Karpas-422 (cell line): Measurements from ENCODE around the gene GCKR. TPM values are rescaled to one million over a fixed set of nuclear protein-coding genes. Genes with fewer than 3 reads are reported as not detected.

ENCODE experiments used
- DNase-seq: peaks from one replicate; pipeline ENCODE4 v3.0.0-alpha.2; 2015
- H2AFZ ChIP-seq: fragments of 200-600 bp; sonication (generic); 2 replicates; pipeline ENCODE4 v1.6.1; 2014; ENCODE audit warnings: antibody characterized with exemption, low read length, mixed read lengths
- H3K27ac ChIP-seq: fragments of 200-600 bp; sonication (generic); 2 replicates; pipeline ENCODE4 v1.5.1; 2014; ENCODE audit warnings: mild to moderate bottlenecking, low read length, moderate library complexity
- H3K27me3 ChIP-seq: fragments of 200-600 bp; sonication (generic); 2 replicates; pipeline ENCODE4 v1.6.1; 2014; ENCODE audit warnings: low read length, mixed read lengths
- H3K36me3 ChIP-seq: fragments of 200-600 bp; sonication (generic); 2 replicates; pipeline ENCODE4 v1.6.1; 2014; ENCODE audit warnings: low read length, mixed read lengths; ENCODE audit not compliant: insufficient read depth
- H3K4me1 ChIP-seq: fragments of 200-600 bp; sonication (generic); 2 replicates; pipeline ENCODE4 v1.6.1; 2014; ENCODE audit warnings: mild to moderate bottlenecking, low read length, mixed read lengths
- H3K4me2 ChIP-seq: fragments of 200-600 bp; sonication (generic); 2 replicates; pipeline ENCODE4 v1.6.1; 2014; ENCODE audit warnings: low read length, low read depth, mild to moderate bottlenecking; ENCODE audit not compliant: poor library complexity, severe bottlenecking
- H3K4me3 ChIP-seq: fragments of 200-600 bp; sonication (generic); 2 replicates; pipeline ENCODE4 v1.5.1; 2014; ENCODE audit warnings: mild to moderate bottlenecking, antibody characterized with exemption, low read length, mixed read lengths
- H3K79me2 ChIP-seq: fragments of 200-600 bp; sonication (generic); 2 replicates; pipeline ENCODE4 v1.6.1; 2014; ENCODE audit warnings: mild to moderate bottlenecking, low read length, mixed read lengths
- H3K9ac ChIP-seq: fragments of 200-600 bp; sonication (generic); 2 replicates; pipeline ENCODE4 v1.6.0; 2014; ENCODE audit warnings: low read length
- H3K9me2 ChIP-seq: fragments of 200-600 bp; sonication (generic), shearing (Covaris generic); replicated peaks from 2 replicates; pipeline ENCODE4 v1.6.0; 2014; ENCODE audit warnings: mild to moderate bottlenecking, low read length, moderate library complexity; ENCODE audit not compliant: insufficient read depth
- H3K9me3 ChIP-seq: fragments of 300-700, 200-600 bp; sonication (generic); 2 replicates; pipeline ENCODE4 v1.6.1; 2014; ENCODE audit warnings: low read length, mixed read lengths
- H4K20me1 ChIP-seq: fragments of 200-600 bp; sonication (generic); 2 replicates; pipeline ENCODE4 v1.6.1; 2014; ENCODE audit warnings: mild to moderate bottlenecking, antibody characterized with exemption, low read length, low read depth; ENCODE audit not compliant: insufficient read depth
- small RNA-seq: library from RNA; depleted of rRNA; stranded (forward); fragments of <200 nt; gene quantifications from one replicate; pipeline ENCODE3, GENCODE V24; 2014
- total RNA-seq: library from RNA; depleted of rRNA; stranded (reverse); fragments of >200 nt; shearing (Covaris generic); gene quantifications from 2 replicates; pipeline ENCODE4 v1.2.3, GENCODE V29; 2014; ENCODE audit warnings: low replicate concordance; rRNA removed

Gene GCKR
- total RNA-seq, 1 experiment from 2014 or later, result not detected

GRCh38 chr2:27569398-27569797 lies 72.8 kb downstream of the GCKR start:
- H3K9me3 ChIP-seq, result no peaks in the 10 kb centered on the region
- H4K20me1 ChIP-seq, result no peaks in the 10 kb centered on the region
- no peak overlapping the region for H3K4me3 ChIP-seq
- no peaks in the 10 kb centered on the region for H3K9me2 ChIP-seq
- no peak for DNase-seq
- H3K27ac ChIP-seq, result no peak overlapping the region
- H3K4me2 ChIP-seq, result no peak overlapping the region
- no peaks in the 10 kb centered on the region for H3K4me1 ChIP-seq
- no peaks in the 10 kb centered on the region for H3K36me3 ChIP-seq
- H2AFZ ChIP-seq, result no peak overlapping the region
- H3K27me3 ChIP-seq, result no peaks in the 10 kb centered on the region
- H3K79me2 ChIP-seq, result no peaks in the 10 kb centered on the region
- H3K9ac ChIP-seq, result no peak overlapping the region

DNA sequence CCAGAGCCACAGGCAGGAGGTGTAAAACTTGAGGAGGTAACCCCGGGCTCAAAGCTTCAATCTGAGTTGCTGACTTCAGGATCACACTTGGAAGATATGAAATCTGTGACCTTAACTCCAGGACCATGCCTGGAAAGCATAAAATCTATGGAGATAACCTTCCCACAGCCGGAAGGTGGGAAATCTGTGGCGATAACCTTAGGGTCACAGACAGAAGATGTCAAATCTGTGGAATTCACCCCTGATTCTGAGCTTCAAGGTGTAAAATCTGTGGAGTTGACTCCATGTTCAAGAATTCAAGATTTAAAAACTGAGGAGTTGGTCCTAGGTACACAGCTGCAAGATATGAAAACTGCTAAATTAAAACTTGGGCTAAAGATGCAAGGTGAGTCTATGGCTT lies 74.6 kb downstream of the GCKR start:
- H3K27ac ChIP-seq, result no peak overlapping the region
- no peaks in the 10 kb centered on the region for H3K36me3 ChIP-seq

GRCh38 chr2:27571681-27572080 lies 75.0 kb downstream of the GCKR start:
- no peak overlapping the region for H3K4me2 ChIP-seq
- no peaks in the 10 kb centered on the region for H3K4me1 ChIP-seq
- H2AFZ ChIP-seq, result no peak overlapping the region
- DNase-seq, result no peak
- no peak overlapping the region for H3K9ac ChIP-seq
- no peak overlapping the region for H3K4me3 ChIP-seq
- H3K9me3 ChIP-seq, result no peaks in the 10 kb centered on the region
- H4K20me1 ChIP-seq, result no peaks in the 10 kb centered on the region
- H3K9me2 ChIP-seq, result no peaks in the 10 kb centered on the region
- no peak overlapping the region for H3K27ac ChIP-seq
- 0 out of 2 replicates have a peak, but pooled peaks cover 3% of the 10 kb centered on the region for H3K27me3 ChIP-seq
- H3K79me2 ChIP-seq, result no peaks in the 10 kb centered on the region
- H3K36me3 ChIP-seq, result no peaks in the 10 kb centered on the region

More for the DNA sequence above, 74.6 kb downstream of the GCKR start:
- no peaks in the 10 kb centered on the region for H3K27me3 ChIP-seq
- H3K9me2 ChIP-seq, result no peaks in the 10 kb centered on the region
- no peak overlapping the region for H2AFZ ChIP-seq
- no peaks in the 10 kb centered on the region for H3K4me1 ChIP-seq
- no peak for DNase-seq
- H4K20me1 ChIP-seq, result no peaks in the 10 kb centered on the region
- H3K9me3 ChIP-seq, result no peaks in the 10 kb centered on the region
- H3K79me2 ChIP-seq, result no peaks in the 10 kb centered on the region
- H3K4me2 ChIP-seq, result no peak overlapping the region
- no peak overlapping the region for H3K9ac ChIP-seq
- no peak overlapping the region for H3K4me3 ChIP-seq

- Histone ChIP-seq H3K9me3 (no peaks in the 10 kb centered on the region), H3K9me2 (no peaks in the 10 kb centered on the region), H4K20me1 (no peaks in the 10 kb centered on the region), H3K27ac (no peak overlapping the region), H3K27me3 (0 out of 2 replicates have a peak, but pooled peaks cover 3% of the 10 kb centered on the region), H3K79me2 (no peaks in the 10 kb centered on the region), H3K9ac (no peak overlapping the region), H3K36me3 (no peaks in the 10 kb centered on the region), H3K4me3 (no peak overlapping the region), H3K4me1 (no peaks in the 10 kb centered on the region), H3K4me2 (no peak overlapping the region), H2AFZ (no peak overlapping the region)
- DNase-seq, result no peak
Observed at GRCh38 chr2:27572439-27572838, 75.8 kb downstream of the GCKR start.

GRCh38 chr2:27572998-27573429 lies 76.4 kb downstream of the GCKR start:
- Histone ChIP-seq H3K27ac (no peak overlapping the region), H3K27me3 (0 out of 2 replicates have a peak, but pooled peaks cover 3% of the 10 kb centered on the region), H4K20me1 (no peaks in the 10 kb centered on the region), H2AFZ (no peak overlapping the region), H3K36me3 (no peaks in the 10 kb centered on the region), H3K9me2 (no peaks in the 10 kb centered on the region), H3K79me2 (no peaks in the 10 kb centered on the region), H3K4me3 (no peak overlapping the region), H3K4me1 (no peaks in the 10 kb centered on the region), H3K4me2 (no peak overlapping the region), H3K9ac (no peak overlapping the region), H3K9me3 (no peaks in the 10 kb centered on the region)
- DNase-seq, result no peak

Small RNAs within 50 kb of the gene (small RNA-seq; reads per million reads assigned to genes)
- not detected for gene RNU6-986P

Other genes starting within 250 kb of the GCKR start
- 0.19 and 0.29 TPM in 2 replicates for gene SLC30A3, start 233.8 kb upstream of the GCKR start, total RNA-seq
- not detected in 2 replicates for gene DNAJC5G, start 221.4 kb upstream of the GCKR start, total RNA-seq
- not detected in 2 replicates for gene TRIM54, start 214.4 kb upstream of the GCKR start, total RNA-seq
- 2.5 and 7.1 TPM in 2 replicates for gene UCN, start 188.4 kb upstream of the GCKR start, total RNA-seq
- gene MPV17, start 173.7 kb upstream of the GCKR start, total RNA-seq, result 103 and 126 TPM in 2 replicates
- 44.2 and 79.0 TPM in 2 replicates for gene GTF3C2, start 140.1 kb upstream of the GCKR start, total RNA-seq
- gene EIF2B4, start 126.5 kb upstream of the GCKR start, total RNA-seq, result 30.6 and 35.3 TPM in 2 replicates
- gene SNX17, start 126.2 kb upstream of the GCKR start, total RNA-seq, result 77.4 and 116 TPM in 2 replicates
- 7.0 and 12.6 TPM in 2 replicates for gene ZNF513, start 116.1 kb upstream of the GCKR start, total RNA-seq
- 66.9 and 79.6 TPM in 2 replicates for gene PPM1G, start 87.2 kb upstream of the GCKR start, total RNA-seq
- gene NRBP1, start 68.2 kb upstream of the GCKR start, total RNA-seq, result 27.1 and 30.7 TPM in 2 replicates
- 0.61 TPM in 1 of 2 replicates, not detected in the other for gene KRTCAP3, start 54.5 kb upstream of the GCKR start, total RNA-seq
- gene IFT172, start 7.1 kb upstream of the GCKR start, total RNA-seq, result 29.1 and 35.9 TPM in 2 replicates
- not detected in 2 replicates for gene FNDC4, start 1.6 kb upstream of the GCKR start, total RNA-seq
- gene ZNF512, start 86.2 kb downstream of the GCKR start, total RNA-seq, result 38.3 and 43.7 TPM in 2 replicates
- gene CCDC121, start 132.2 kb downstream of the GCKR start, total RNA-seq, result 1.2 and 2.9 TPM in 2 replicates
- 24.4 and 30.0 TPM in 2 replicates for gene GPN1, start 132.2 kb downstream of the GCKR start, total RNA-seq
- gene SUPT7L, start 166.8 kb downstream of the GCKR start, total RNA-seq, result 27.9 and 47.9 TPM in 2 replicates
- gene SLC4A1AP, start 167.1 kb downstream of the GCKR start, total RNA-seq, result 19.8 and 30.1 TPM in 2 replicates